Lung (tissue), 12 donors: Measurements from ENCODE around the gene TMEM169. TPM values are rescaled to one million over a fixed set of nuclear protein-coding genes. Genes with fewer than 3 reads are reported as not detected.
"Not testable (repeated sequence)": the region's sequence is repeated elsewhere in the genome, so short reads cannot be mapped to it uniquely, and the experiment has no call there.

Experiments
- ATAC-seq: fragments of 200-7000 bp; cut with Tn5 transposase; one replicate; pipeline ENCODE4 v1.9.1; 2020; ENCODE audit warnings: moderate number of reproducible peaks; ENCODE audit not compliant: insufficient read depth, low FRiP score
- DNase-seq, 3 donors: peaks; one replicate each; pipeline ENCODE4 v3.0.0-alpha.2; 2013 to 2017
- H3K27ac ChIP-seq, 2 donors: one replicate each; pipeline ENCODE4 v1.5.1; 2013; ENCODE audit warnings: mild to moderate bottlenecking in 2 of 2, moderate library complexity in 2 of 2, control low read depth in 1 of 2, inconsistent platforms in 1 of 2, low read depth in 1 of 2, low read length in 1 of 2
- H3K27me3 ChIP-seq, 3 donors: one replicate each; pipeline ENCODE4 v1.5.1; 2013; ENCODE audit warnings: low read length in 2 of 3; ENCODE audit not compliant: control insufficient read depth in 3 of 3, insufficient read depth in 3 of 3
- H3K36me3 ChIP-seq, 4 donors: one replicate each; pipeline ENCODE4 v1.5.1; 2013; ENCODE audit warnings: low read length in 4 of 4, mild to moderate bottlenecking in 1 of 4, moderate library complexity in 1 of 4; ENCODE audit not compliant: control insufficient read depth in 4 of 4, insufficient read depth in 4 of 4
- H3K4me1 ChIP-seq, 5 donors: one replicate each; pipeline ENCODE4 v1.5.1; 2013; ENCODE audit warnings: low read length in 5 of 5, mild to moderate bottlenecking in 2 of 5, moderate library complexity in 1 of 5; ENCODE audit not compliant: control insufficient read depth in 5 of 5, insufficient read depth in 5 of 5
- H3K4me3 ChIP-seq: one replicate; pipeline ENCODE4 v1.5.1; 2013; ENCODE audit warnings: mild to moderate bottlenecking, control low read depth, moderate library complexity
- H3K9ac ChIP-seq, 2 donors: one replicate each; pipeline ENCODE4 v1.5.1; 2013; ENCODE audit warnings: low read length in 2 of 2, control low read depth in 1 of 2; ENCODE audit not compliant: insufficient read depth in 1 of 2
- H3K9me3 ChIP-seq, 4 donors: one replicate each; pipeline ENCODE4 v1.5.1; 2013; ENCODE audit warnings: low read length in 3 of 4, mild to moderate bottlenecking in 1 of 4, moderate library complexity in 1 of 4; ENCODE audit not compliant: control insufficient read depth in 4 of 4, insufficient read depth in 3 of 4
- CTCF ChIP-seq: IDR thresholded peaks from 2 replicates; pipeline ENCODE4 v1.5.1; 2012; ENCODE audit warnings: mild to moderate bottlenecking; ENCODE audit errors: control extremely low read depth, extremely low read depth
- WGBS, 2 donors: extraction: QIAGEN DNeasy Blood & Tissue Kit; methylation state at CpG; one replicate each; pipeline ENCODE4 v1.1.7; 2013; 5-methylcytosine and 5-hydroxymethylcytosine counted together
- polyA plus RNA-seq, 2 donors: library from polyadenylated mRNA; stranded (reverse); fragments of 200-250 nt; gene quantifications; one replicate each; pipeline ENCODE4 v1.2.1, GENCODE V29; 2013
- total RNA-seq, 2 donors: library from RNA; depleted of rRNA in 1 of 2; stranded (reverse); fragments of >200 nt in 1 of 2; gene quantifications; one replicate each; pipeline ENCODE4 v1.2.1, GENCODE V29; 2014 to 2021
- donor health status: control.
- donor health status: control.
- donor health status: Bipolar disorder and iron deficiency.
- donor health status: healthy.
- donor health status: DM: yes; HTN: yes; CAD: no.

TMEM169 gene
- total and polyA plus RNA-seq, 4 donors: 0.14 to 0.67 (median 0.62) TPM

- Histone ChIP-seq H3K36me3 (peaks cover 0 to 2% (median 0%) of the 10 kb centered on the region in 4 donors), H3K27me3 (peaks cover 0 to 3% (median 3%) of the 10 kb centered on the region in 3 donors), H3K4me1 (peaks cover 0 to 14% (median 0%) of the 10 kb centered on the region in 5 donors), H3K4me3 (no peak overlapping the region), H3K9ac (no peak overlapping the region), H3K9me3 (no peaks in the 10 kb centered on the region), H3K27ac (no peak overlapping the region)
- no peak for ATAC-seq
- WGBS, 2 donors: 33 to 44% methylated on average over 1 of the region's 1 CpG
- peak in 2 of 3 donors; percentile 9 to 11 for DNase-seq
- no peak for TF ChIP-seq CTCF
Measured at GRCh38 chr2:216078776-216079175, 2.9 kb upstream of the TMEM169 start.

GRCh38 chr2:216080048-216080447 is 1.7 kb upstream of the TMEM169 start:
- H3K27me3 ChIP-seq, ATAC-seq, H3K36me3 ChIP-seq, H3K9me3 ChIP-seq, H3K9ac ChIP-seq, H3K4me3 ChIP-seq, DNase-seq, H3K27ac ChIP-seq: not testable (repeated sequence)
- 98 to 99% methylated on average over 10 of the region's 10 CpGs for WGBS, 2 donors
- peaks cover 0 to 14% (median 0%) of the 10 kb centered on the region in 5 donors for H3K4me1 ChIP-seq

- Histone ChIP-seq H3K4me3 (peak overlapping the region; percentile 98), H3K4me1 (peaks cover 0 to 14% (median 0%) of the 10 kb centered on the region in 5 donors), H3K9me3 (no peaks in the 10 kb centered on the region), H3K27me3 (peaks cover 0 to 3% (median 3%) of the 10 kb centered on the region in 3 donors), H3K9ac (no peak overlapping the region), H3K36me3 (peaks cover 0 to 2% (median 0%) of the 10 kb centered on the region in 4 donors), H3K27ac (peak overlapping the region in 1 of 2 donors; percentile 87)
- ATAC-seq (no peak), DNase-seq (no peak)
- TF ChIP-seq CTCF: no peak
- WGBS, 2 donors: 18 to 55% methylated on average over 1 of the region's 1 CpG
Measured at GRCh38 chr2:216081012-216081411, 707 bp upstream of the TMEM169 start.

GRCh38 chr2:216082117-216082711 is 495 bp downstream of the TMEM169 start:
- DNase-seq (peak in 1 of 3 donors; percentile 29), ATAC-seq (peak; percentile 19)
- H3K4me1 ChIP-seq: peaks cover 0 to 14% (median 0%) of the 10 kb centered on the region in 5 donors
- H3K9ac ChIP-seq: peak overlapping the region in 1 of 2 donors; percentile 76
- H3K27me3 ChIP-seq: peaks cover 0 to 3% (median 3%) of the 10 kb centered on the region in 3 donors
- no peaks in the 10 kb centered on the region for H3K9me3 ChIP-seq
- H3K4me3 ChIP-seq: peak overlapping the region; percentile 98
- TF ChIP-seq CTCF: no peak
- no peak overlapping the region for H3K27ac ChIP-seq
- 14 to 19% methylated on average over 22 of the region's 22 CpGs for WGBS, 2 donors
- H3K36me3 ChIP-seq: no peaks in the 10 kb centered on the region
